Kidney (tissue), 14 donors: ENCODE results near the gene WDR64. TPM values are rescaled to one million over a fixed set of nuclear protein-coding genes. Genes with fewer than 3 reads are reported as not detected.

ENCODE experiments used
- DNase-seq, 5 donors: peaks; one replicate each; pipeline ENCODE4 v3.0.0-alpha.2; 2013 to 2020
- FAIRE-seq: peaks from 2 replicates; lab custom pipeline; 2012; peaks lifted over from hg19 to GRCh38; lab: Jason Lieb, UNC
- H3K27ac ChIP-seq, 2 donors: one replicate each; pipeline ENCODE4 v1.7.0; 2013; ENCODE audit warnings: low read depth in 2 of 2, low read length in 2 of 2, inconsistent platforms in 1 of 2
- H3K27me3 ChIP-seq: one replicate; pipeline ENCODE4 v1.7.1; 2013; ENCODE audit warnings: low read length, inconsistent platforms; ENCODE audit not compliant: control insufficient read depth, insufficient read depth
- H3K36me3 ChIP-seq, 3 donors: one replicate each; pipeline versions ENCODE4 v1.7.0 to v1.7.1; 2013; ENCODE audit warnings: low read length in 3 of 3, control low read depth in 1 of 3, inconsistent platforms in 1 of 3; ENCODE audit not compliant: insufficient read depth in 3 of 3, control insufficient read depth in 2 of 3
- H3K4me1 ChIP-seq, 3 donors: one replicate each; pipeline versions ENCODE4 v1.7.0 to v1.7.1; 2013; ENCODE audit warnings: low read length in 3 of 3, inconsistent platforms in 1 of 3, low read depth in 1 of 3; ENCODE audit not compliant: control insufficient read depth in 2 of 3, insufficient read depth in 2 of 3
- H3K4me3 ChIP-seq, 3 donors: one replicate each; pipeline versions ENCODE4 v1.7.0 to v1.8.1; 2013; ENCODE audit warnings: low read length in 3 of 3, control low read depth in 1 of 3, inconsistent platforms in 1 of 3
- H3K9ac ChIP-seq, 3 donors: one replicate each; pipeline versions ENCODE4 v1.7.0 to v1.7.1; 2013; ENCODE audit warnings: low read length in 3 of 3, control low read depth in 1 of 3, inconsistent platforms in 1 of 3
- H3K9me3 ChIP-seq, 3 donors: one replicate each; pipeline versions ENCODE4 v1.7.0 to v1.7.1; 2013; ENCODE audit warnings: low read length in 3 of 3, control low read depth in 1 of 3, inconsistent platforms in 1 of 3; ENCODE audit not compliant: control insufficient read depth in 2 of 3, insufficient read depth in 1 of 3
- CTCF ChIP-seq: IDR thresholded peaks from 3 replicates; pipeline ENCODE4 v1.5.1; 2012; ENCODE audit warnings: mild to moderate bottlenecking, moderate library complexity, borderline replicate concordance; ENCODE audit not compliant: insufficient read depth; ENCODE audit errors: extremely low read depth
- intact Hi-C: fragments of 100-400 bp; cut with DNase I; formaldehyde crosslinking; loops from one replicate; pipeline ENCODE4 v1.11.1; 2022
- polyA plus RNA-seq: library from polyadenylated mRNA; stranded (reverse); fragments of 350-450 nt; fragmentation: Illumina TruSeq; extraction: RNeasy Lipid Tissue Mini Kit (QIAGEN cat#74804); gene quantifications from one replicate; pipeline ENCODE4 v1.2.3, GENCODE V29; 2014; ENCODE audit warnings: low read depth, low replicate concordance; ENCODE audit not compliant: insufficient read depth
- total RNA-seq: library from RNA; stranded (reverse); fragmentation: NEBNext Ultra II Directional; extraction: Animal tissue kit (Norgen Biotek cat#: 25700); gene quantifications from one replicate; pipeline ENCODE4 v1.2.1, GENCODE V29; 2021
- donor health status: control.
- donor health status: control.
- donor health status: control.
- donor health status: control.
- donor health status: control.
- donor health status: DM: yes; HTN: yes; CAD: no.
- donor health status: Normal renal cell carcinoma (clear cell type).

Gene WDR64
- total and polyA plus RNA-seq, 2 donors from 2014 or later = not detected

DNA sequence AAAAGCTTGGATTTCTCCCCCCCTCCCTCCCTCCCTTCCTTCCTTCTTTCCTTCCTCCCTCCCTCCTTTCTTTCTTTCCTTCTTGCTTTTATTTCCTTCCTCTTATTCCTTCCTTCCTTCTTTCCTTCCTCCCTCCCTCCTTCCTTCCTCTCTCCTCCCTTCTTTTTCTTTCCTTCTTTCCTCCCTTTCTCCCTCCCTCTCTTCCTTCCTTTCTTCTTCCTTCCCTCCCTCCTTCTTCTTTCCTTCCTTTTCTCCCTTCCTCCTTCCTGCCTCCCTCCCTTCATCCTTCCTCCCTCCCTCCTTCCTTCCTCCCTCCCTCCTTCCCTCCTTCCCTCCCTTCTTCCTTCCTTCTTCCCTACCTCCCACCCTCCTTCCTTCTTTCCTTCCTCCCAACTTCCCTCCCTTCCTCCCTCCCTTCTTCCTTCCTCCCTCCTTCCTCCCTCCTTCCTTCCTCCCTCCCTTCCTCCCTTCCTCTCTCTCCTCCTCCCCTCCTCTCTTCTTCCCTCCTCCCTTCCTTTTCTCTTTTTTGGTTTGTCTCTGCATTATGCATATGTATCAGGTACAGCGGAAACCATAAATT lies 22.8 kb downstream of the WDR64 start:
- DNase-seq (no peak), FAIRE-seq (no peak)
- H3K9me3 ChIP-seq = no peaks in the 10 kb centered on the region
- H3K4me3 ChIP-seq = no peak overlapping the region
- H3K27ac ChIP-seq = no peak overlapping the region
- no peaks in the 10 kb centered on the region for H3K27me3 ChIP-seq
- no peaks in the 10 kb centered on the region for H3K36me3 ChIP-seq
- no peaks in the 10 kb centered on the region for H3K4me1 ChIP-seq
- TF ChIP-seq CTCF = no peak
- no peak overlapping the region for H3K9ac ChIP-seq
- intact Hi-C loops = no loop called here

GRCh38 chr1:241675983-241676382 lies 23.9 kb downstream of the WDR64 start:
- no peak for FAIRE-seq
- no peak overlapping the region for H3K27ac ChIP-seq
- no peaks in the 10 kb centered on the region for H3K9me3 ChIP-seq
- intact Hi-C loops = no loop called here
- no peaks in the 10 kb centered on the region for H3K27me3 ChIP-seq
- no peak for TF ChIP-seq CTCF
- no peaks in the 10 kb centered on the region for H3K4me1 ChIP-seq
- DNase-seq = peak in 1 of 5 donors; percentile 2
- H3K36me3 ChIP-seq = no peaks in the 10 kb centered on the region
- no peak overlapping the region for H3K9ac ChIP-seq
- no peak overlapping the region for H3K4me3 ChIP-seq

- no peak overlapping the region for H3K4me3 ChIP-seq
- no peaks in the 10 kb centered on the region for H3K36me3 ChIP-seq
- H3K9ac ChIP-seq = no peak overlapping the region
- FAIRE-seq (no peak), DNase-seq (no peak)
- no peaks in the 10 kb centered on the region for H3K27me3 ChIP-seq
- intact Hi-C loops = no loop called here
- no peak overlapping the region for H3K27ac ChIP-seq
- no peaks in the 10 kb centered on the region for H3K4me1 ChIP-seq
- H3K9me3 ChIP-seq = no peaks in the 10 kb centered on the region
- no peak for TF ChIP-seq CTCF
Observed at GRCh38 chr1:241677201-241677600, 25.1 kb downstream of the WDR64 start.

GRCh38 chr1:241678536-241678935 lies 26.5 kb downstream of the WDR64 start:
- FAIRE-seq (no peak), DNase-seq (no peak)
- Histone ChIP-seq H3K27me3 (no peaks in the 10 kb centered on the region), H3K4me1 (no peaks in the 10 kb centered on the region), H3K27ac (no peak overlapping the region), H3K9ac (no peak overlapping the region), H3K9me3 (no peaks in the 10 kb centered on the region), H3K4me3 (no peak overlapping the region), H3K36me3 (no peaks in the 10 kb centered on the region)
- TF ChIP-seq CTCF = no peak
- intact Hi-C loops = no loop called here
